Measurements from ENCODE around the gene TAF4B. TPM values are rescaled to one million over a fixed set of nuclear protein-coding genes. Genes with fewer than 3 reads are reported as not detected.

The TAF4B gene
- total and polyA plus RNA-seq, 2 donors (not counting 1 experiment from before 2014, with no cell fraction given): 10.5 to 16.1 TPM

DNA sequence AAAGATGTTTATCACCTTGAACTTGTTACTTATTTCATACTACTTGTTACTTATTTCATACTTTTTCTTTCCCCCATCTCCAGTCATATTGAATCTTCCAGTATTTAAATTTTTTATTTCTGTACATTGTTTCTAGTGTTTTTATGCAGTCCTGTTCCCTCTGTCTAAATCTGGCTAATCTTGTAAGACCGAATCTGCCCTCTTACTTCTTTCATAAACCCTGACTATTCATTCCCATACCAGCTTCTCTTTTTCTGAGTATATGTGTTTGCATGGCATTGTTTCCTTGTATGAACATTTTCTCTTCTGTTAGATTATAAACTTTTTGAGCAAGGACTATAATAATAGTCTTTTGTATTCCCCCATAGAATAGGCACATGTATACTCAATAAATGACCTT is 131.7 kb downstream of the TAF4B start:
- H3K9me3 Mint-ChIP-seq (ENCODE audit: insufficient read depth): no peaks in the 10 kb centered on the region
- peaks cover 8% of the 10 kb centered on the region for H3K4me1 Mint-ChIP-seq
- H4K20me1 ChIP-seq (ENCODE audit: control insufficient read depth, insufficient read depth, low read length, poor library complexity, severe bottlenecking): no peaks in the 10 kb centered on the region
- no peak overlapping the region for H2AFZ ChIP-seq (ENCODE audit: insufficient read depth, low read depth, low read length, poor library complexity, severe bottlenecking)
- H3K27me3 Mint-ChIP-seq: no peaks in the 10 kb centered on the region
- CTCF ChIA-PET: no interaction called here
- POLR2A ChIA-PET: no interaction called here
- no peaks in the 10 kb centered on the region for H3K4me1 ChIP-seq (ENCODE audit: control insufficient read depth in 2 of 2, insufficient read depth in 2 of 2, low read length in 2 of 2)
- intact Hi-C loops (cut with micrococcal nuclease): no loop called here
- H3K27me3 ChIP-seq (replicated peaks in 1 of 4; ENCODE audit: control extremely low read depth in 1 of 4, control insufficient read depth in 3 of 4, insufficient read depth in 4 of 4, low read length in 3 of 4): no peaks in the 10 kb centered on the region
- TF ChIP-seq, protein P1, sequence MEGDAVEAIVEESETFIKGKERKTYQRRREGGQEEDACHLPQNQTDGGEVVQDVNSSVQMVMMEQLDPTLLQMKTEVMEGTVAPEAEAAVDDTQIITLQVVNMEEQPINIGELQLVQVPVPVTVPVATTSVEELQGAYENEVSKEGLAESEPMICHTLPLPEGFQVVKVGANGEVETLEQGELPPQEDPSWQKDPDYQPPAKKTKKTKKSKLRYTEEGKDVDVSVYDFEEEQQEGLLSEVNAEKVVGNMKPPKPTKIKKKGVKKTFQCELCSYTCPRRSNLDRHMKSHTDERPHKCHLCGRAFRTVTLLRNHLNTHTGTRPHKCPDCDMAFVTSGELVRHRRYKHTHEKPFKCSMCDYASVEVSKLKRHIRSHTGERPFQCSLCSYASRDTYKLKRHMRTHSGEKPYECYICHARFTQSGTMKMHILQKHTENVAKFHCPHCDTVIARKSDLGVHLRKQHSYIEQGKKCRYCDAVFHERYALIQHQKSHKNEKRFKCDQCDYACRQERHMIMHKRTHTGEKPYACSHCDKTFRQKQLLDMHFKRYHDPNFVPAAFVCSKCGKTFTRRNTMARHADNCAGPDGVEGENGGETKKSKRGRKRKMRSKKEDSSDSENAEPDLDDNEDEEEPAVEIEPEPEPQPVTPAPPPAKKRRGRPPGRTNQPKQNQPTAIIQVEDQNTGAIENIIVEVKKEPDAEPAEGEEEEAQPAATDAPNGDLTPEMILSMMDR (IDR thresholded peaks at IDR 0.05): no peak
- TF ChIP-seq EZH2 (IDR thresholded peaks at IDR 0.05; ENCODE audit: borderline replicate concordance, insufficient read depth, low read depth, low read length, poor library complexity, severe bottlenecking): no peak
- no peak overlapping the region for H3K4me3 Mint-ChIP-seq
- H3K27ac ChIP-seq (ENCODE audit: low read length in 2 of 2): no peak overlapping the region
- H3K9ac ChIP-seq (ENCODE audit: low read length): no peak overlapping the region
- ATAC-seq (ENCODE audit: low read depth) (no peak), DNase-seq (no peak)
- WGBS (ENCODE audit: insufficient coverage): no CpG with 5 or more reads among the region's 1 CpG
- H3K36me3 ChIP-seq (replicated peaks in 1 of 2; ENCODE audit: control extremely low read depth in 1 of 2, control insufficient read depth in 1 of 2, extremely low read depth in 1 of 2, insufficient read depth in 2 of 2, low read length in 1 of 2): peaks cover 3 to 16% of the 10 kb centered on the region in 2 experiments
- no peaks in the 10 kb centered on the region for H3K9me3 ChIP-seq (ENCODE audit: control extremely low read depth in 1 of 3, control insufficient read depth in 2 of 3, insufficient read depth in 1 of 3, low read length in 2 of 3)
- H3K4me3 ChIP-seq (ENCODE audit: control extremely low read depth in 1 of 5, extremely low read depth in 1 of 5, insufficient read depth in 1 of 5, low read depth in 2 of 5, low read length in 4 of 5): no peak overlapping the region
- H3K79me2 ChIP-seq (ENCODE audit: control insufficient read depth, insufficient read depth, low read length): no peaks in the 10 kb centered on the region
- H3K27ac Mint-ChIP-seq: no peak overlapping the region
- H3K4me2 ChIP-seq (replicated peaks; ENCODE audit: low read depth, low read length, poor library complexity, severe bottlenecking): no peak overlapping the region

DNA sequence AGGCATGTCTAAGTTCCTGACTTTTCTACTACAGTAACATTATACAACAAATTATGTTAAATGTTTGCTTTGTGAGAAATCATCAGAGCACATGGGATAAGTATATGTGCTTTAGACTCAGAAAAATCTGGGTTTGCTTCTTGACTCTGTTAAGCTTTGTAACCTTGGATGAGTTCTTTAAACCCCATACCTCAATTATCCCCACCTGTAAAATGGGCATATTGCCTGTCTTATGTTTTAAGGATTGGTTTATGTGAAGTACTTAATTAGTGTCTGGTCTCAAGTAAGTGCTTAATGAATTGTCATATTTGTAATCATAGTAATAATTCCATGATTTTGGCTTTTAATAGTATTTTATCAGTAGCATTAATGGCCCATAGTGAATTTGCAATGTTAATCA is 135.8 kb downstream of the TAF4B start:
- Histone ChIP-seq H3K4me3 (ENCODE audit: control extremely low read depth in 1 of 5, extremely low read depth in 1 of 5, insufficient read depth in 1 of 5, low read depth in 2 of 5, low read length in 4 of 5) (no peak overlapping the region), H3K27ac (ENCODE audit: low read length in 2 of 2) (no peak overlapping the region), H3K9ac (ENCODE audit: low read length) (no peak overlapping the region), H3K4me1 (ENCODE audit: control insufficient read depth in 2 of 2, insufficient read depth in 2 of 2, low read length in 2 of 2) (no peaks in the 10 kb centered on the region), H3K79me2 (ENCODE audit: control insufficient read depth, insufficient read depth, low read length) (no peaks in the 10 kb centered on the region), H4K20me1 (ENCODE audit: control insufficient read depth, insufficient read depth, low read length, poor library complexity, severe bottlenecking) (no peaks in the 10 kb centered on the region), H3K27me3 (replicated peaks in 1 of 4; ENCODE audit: control extremely low read depth in 1 of 4, control insufficient read depth in 3 of 4, insufficient read depth in 4 of 4, low read length in 3 of 4) (no peaks in the 10 kb centered on the region), H2AFZ (ENCODE audit: insufficient read depth, low read depth, low read length, poor library complexity, severe bottlenecking) (no peak overlapping the region), H3K9me3 (ENCODE audit: control extremely low read depth in 1 of 3, control insufficient read depth in 2 of 3, insufficient read depth in 1 of 3, low read length in 2 of 3) (no peaks in the 10 kb centered on the region), H3K36me3 (replicated peaks in 1 of 2; ENCODE audit: control extremely low read depth in 1 of 2, control insufficient read depth in 1 of 2, extremely low read depth in 1 of 2, insufficient read depth in 2 of 2, low read length in 1 of 2) (peaks cover 3 to 16% of the 10 kb centered on the region in 2 experiments), H3K4me2 (replicated peaks; ENCODE audit: low read depth, low read length, poor library complexity, severe bottlenecking) (no peak overlapping the region)
- no peaks in the 10 kb centered on the region for H3K9me3 Mint-ChIP-seq (ENCODE audit: insufficient read depth)
- no peak overlapping the region for H3K27ac Mint-ChIP-seq
- no peaks in the 10 kb centered on the region for H3K27me3 Mint-ChIP-seq
- H3K4me1 Mint-ChIP-seq: no peaks in the 10 kb centered on the region
- POLR2A ChIA-PET: no interaction called here
- no peak for DNase-seq
- ATAC-seq (ENCODE audit: low read depth): no peak
- CTCF ChIA-PET: no interaction called here
- H3K4me3 Mint-ChIP-seq: no peak overlapping the region
- TF ChIP-seq, protein P1 (IDR thresholded peaks at IDR 0.05): no peak
- TF ChIP-seq EZH2 (IDR thresholded peaks at IDR 0.05; ENCODE audit: borderline replicate concordance, insufficient read depth, low read depth, low read length, poor library complexity, severe bottlenecking): no peak
- intact Hi-C loops (cut with micrococcal nuclease): no loop called here
